Measurements from ENCODE around the gene CWF19L1. TPM values are rescaled to one million over a fixed set of nuclear protein-coding genes. Genes with fewer than 3 reads are reported as not detected.

The CWF19L1 gene
- total and polyA plus RNA-seq, 4 donors: 5.3 to 15.7 (median 8.0) TPM

DNA sequence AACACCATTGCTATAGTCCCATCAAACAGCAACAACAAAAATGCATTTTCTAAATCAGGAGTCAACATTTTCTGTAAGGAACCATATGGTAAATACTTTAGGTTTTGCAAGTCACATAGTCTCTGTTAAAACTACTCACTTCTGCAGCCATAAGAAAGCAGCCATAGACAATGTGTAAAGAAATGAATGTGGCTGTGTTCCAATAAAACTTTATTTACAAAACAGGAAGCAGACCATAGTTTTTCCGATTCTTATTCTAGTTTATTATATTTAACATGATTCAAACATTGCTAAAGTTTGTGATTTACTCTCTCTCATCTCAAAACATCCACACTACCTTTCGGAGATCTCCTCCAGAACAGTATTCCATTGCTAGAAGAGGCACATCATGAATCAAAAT is 44.9 kb downstream of the CWF19L1 start (continued):
- TF ChIP-seq, protein P1, sequence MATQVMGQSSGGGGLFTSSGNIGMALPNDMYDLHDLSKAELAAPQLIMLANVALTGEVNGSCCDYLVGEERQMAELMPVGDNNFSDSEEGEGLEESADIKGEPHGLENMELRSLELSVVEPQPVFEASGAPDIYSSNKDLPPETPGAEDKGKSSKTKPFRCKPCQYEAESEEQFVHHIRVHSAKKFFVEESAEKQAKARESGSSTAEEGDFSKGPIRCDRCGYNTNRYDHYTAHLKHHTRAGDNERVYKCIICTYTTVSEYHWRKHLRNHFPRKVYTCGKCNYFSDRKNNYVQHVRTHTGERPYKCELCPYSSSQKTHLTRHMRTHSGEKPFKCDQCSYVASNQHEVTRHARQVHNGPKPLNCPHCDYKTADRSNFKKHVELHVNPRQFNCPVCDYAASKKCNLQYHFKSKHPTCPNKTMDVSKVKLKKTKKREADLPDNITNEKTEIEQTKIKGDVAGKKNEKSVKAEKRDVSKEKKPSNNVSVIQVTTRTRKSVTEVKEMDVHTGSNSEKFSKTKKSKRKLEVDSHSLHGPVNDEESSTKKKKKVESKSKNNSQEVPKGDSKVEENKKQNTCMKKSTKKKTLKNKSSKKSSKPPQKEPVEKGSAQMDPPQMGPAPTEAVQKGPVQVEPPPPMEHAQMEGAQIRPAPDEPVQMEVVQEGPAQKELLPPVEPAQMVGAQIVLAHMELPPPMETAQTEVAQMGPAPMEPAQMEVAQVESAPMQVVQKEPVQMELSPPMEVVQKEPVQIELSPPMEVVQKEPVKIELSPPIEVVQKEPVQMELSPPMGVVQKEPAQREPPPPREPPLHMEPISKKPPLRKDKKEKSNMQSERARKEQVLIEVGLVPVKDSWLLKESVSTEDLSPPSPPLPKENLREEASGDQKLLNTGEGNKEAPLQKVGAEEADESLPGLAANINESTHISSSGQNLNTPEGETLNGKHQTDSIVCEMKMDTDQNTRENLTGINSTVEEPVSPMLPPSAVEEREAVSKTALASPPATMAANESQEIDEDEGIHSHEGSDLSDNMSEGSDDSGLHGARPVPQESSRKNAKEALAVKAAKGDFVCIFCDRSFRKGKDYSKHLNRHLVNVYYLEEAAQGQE (IDR thresholded peaks at IDR 0.05): no peak
- TF ChIP-seq RXRA (IDR thresholded peaks at IDR 0.05) (no peak), FOXA1 (IDR thresholded peaks at IDR 0.05) (no peak), HNF4A (conservative IDR thresholded peaks at IDR 0.05) (no peak)

DNA sequence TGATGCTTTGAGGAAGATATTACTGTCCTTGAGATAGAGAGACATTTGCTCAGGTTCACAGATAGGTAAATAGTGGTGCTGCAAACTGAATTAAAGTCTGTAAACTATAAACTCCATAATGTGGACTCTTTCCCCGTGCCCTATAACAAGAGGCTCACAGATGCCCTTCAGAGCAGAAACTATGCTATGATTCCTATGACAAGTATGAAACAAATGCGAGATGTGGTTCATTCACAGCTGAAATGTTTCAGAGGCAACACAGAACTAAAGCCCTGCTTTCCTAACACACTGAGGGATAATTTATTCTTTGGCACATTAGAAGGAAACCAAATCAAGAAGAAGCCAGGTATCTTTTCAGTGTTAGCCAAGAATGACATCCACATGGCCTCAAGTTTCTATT is 51.4 kb downstream of the CWF19L1 start:
- H3K36me3 ChIP-seq (ENCODE audit: control insufficient read depth in 4 of 4, insufficient read depth in 3 of 4, low read depth in 1 of 4, low read length in 3 of 4): peaks cover 11 to 49% (median 32%) of the 10 kb centered on the region in 4 donors
- TF ChIP-seq HNF4G (IDR thresholded peaks at IDR 0.05): no peak
- TF ChIP-seq, protein P2, sequence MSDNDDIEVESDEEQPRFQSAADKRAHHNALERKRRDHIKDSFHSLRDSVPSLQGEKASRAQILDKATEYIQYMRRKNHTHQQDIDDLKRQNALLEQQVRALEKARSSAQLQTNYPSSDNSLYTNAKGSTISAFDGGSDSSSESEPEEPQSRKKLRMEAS (IDR thresholded peaks at IDR 0.05): no peak
- no peak for TF ChIP-seq FOXA2 (IDR thresholded peaks at IDR 0.05)
- TF ChIP-seq, protein P1 (IDR thresholded peaks at IDR 0.05): no peak
- TF ChIP-seq, protein P3, sequence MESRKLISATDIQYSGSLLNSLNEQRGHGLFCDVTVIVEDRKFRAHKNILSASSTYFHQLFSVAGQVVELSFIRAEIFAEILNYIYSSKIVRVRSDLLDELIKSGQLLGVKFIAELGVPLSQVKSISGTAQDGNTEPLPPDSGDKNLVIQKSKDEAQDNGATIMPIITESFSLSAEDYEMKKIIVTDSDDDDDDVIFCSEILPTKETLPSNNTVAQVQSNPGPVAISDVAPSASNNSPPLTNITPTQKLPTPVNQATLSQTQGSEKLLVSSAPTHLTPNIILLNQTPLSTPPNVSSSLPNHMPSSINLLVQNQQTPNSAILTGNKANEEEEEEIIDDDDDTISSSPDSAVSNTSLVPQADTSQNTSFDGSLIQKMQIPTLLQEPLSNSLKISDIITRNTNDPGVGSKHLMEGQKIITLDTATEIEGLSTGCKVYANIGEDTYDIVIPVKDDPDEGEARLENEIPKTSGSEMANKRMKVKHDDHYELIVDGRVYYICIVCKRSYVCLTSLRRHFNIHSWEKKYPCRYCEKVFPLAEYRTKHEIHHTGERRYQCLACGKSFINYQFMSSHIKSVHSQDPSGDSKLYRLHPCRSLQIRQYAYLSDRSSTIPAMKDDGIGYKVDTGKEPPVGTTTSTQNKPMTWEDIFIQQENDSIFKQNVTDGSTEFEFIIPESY (IDR thresholded peaks at IDR 0.05): no peak
- TF ChIP-seq, protein P4, sequence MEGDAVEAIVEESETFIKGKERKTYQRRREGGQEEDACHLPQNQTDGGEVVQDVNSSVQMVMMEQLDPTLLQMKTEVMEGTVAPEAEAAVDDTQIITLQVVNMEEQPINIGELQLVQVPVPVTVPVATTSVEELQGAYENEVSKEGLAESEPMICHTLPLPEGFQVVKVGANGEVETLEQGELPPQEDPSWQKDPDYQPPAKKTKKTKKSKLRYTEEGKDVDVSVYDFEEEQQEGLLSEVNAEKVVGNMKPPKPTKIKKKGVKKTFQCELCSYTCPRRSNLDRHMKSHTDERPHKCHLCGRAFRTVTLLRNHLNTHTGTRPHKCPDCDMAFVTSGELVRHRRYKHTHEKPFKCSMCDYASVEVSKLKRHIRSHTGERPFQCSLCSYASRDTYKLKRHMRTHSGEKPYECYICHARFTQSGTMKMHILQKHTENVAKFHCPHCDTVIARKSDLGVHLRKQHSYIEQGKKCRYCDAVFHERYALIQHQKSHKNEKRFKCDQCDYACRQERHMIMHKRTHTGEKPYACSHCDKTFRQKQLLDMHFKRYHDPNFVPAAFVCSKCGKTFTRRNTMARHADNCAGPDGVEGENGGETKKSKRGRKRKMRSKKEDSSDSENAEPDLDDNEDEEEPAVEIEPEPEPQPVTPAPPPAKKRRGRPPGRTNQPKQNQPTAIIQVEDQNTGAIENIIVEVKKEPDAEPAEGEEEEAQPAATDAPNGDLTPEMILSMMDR (IDR thresholded peaks at IDR 0.05; ENCODE audit: low read depth, low read length, missing input control): no peak
- TF ChIP-seq RAD21 (IDR thresholded peaks at IDR 0.05): no peak
- TF ChIP-seq FOXA1 (IDR thresholded peaks at IDR 0.05): no peak
- WGBS: 95% methylated on average over 2 of the region's 2 CpGs

More for the DNA sequence above, 51.4 kb downstream of the CWF19L1 start:
- H3K4me3 ChIP-seq (ENCODE audit: low read depth in 1 of 3, low read length in 3 of 3): no peak overlapping the region
- DNase-seq (ENCODE audit: low spot score): no peak
- no peaks in the 10 kb centered on the region for H3K27me3 ChIP-seq (ENCODE audit: control insufficient read depth in 4 of 4, insufficient read depth in 4 of 4, low read length in 3 of 4)
- no peaks in the 10 kb centered on the region for H3K4me1 ChIP-seq (ENCODE audit: control insufficient read depth in 4 of 4, insufficient read depth in 4 of 4, low read length in 3 of 4)
- no peak overlapping the region for H3K9ac ChIP-seq (ENCODE audit: low read depth in 1 of 2, low read length in 2 of 2)
- no peaks in the 10 kb centered on the region for H3K9me3 ChIP-seq (ENCODE audit: control insufficient read depth in 4 of 4, low read length in 3 of 4)
- no peak overlapping the region for H3K27ac ChIP-seq (ENCODE audit: low read depth in 1 of 2, low read length in 2 of 2)
